NCI-H82 treated with DMSO at 0.1 percent for 48 hours (cell line): ENCODE data around the gene ANXA11.

Experiments used
- DNase-seq: peaks from one replicate; lab custom pipeline; 2025; ENCODE audit not compliant: unreplicated experiment; lab: John Stamatoyannopoulos, UW

ANXA11 gene

DNA sequence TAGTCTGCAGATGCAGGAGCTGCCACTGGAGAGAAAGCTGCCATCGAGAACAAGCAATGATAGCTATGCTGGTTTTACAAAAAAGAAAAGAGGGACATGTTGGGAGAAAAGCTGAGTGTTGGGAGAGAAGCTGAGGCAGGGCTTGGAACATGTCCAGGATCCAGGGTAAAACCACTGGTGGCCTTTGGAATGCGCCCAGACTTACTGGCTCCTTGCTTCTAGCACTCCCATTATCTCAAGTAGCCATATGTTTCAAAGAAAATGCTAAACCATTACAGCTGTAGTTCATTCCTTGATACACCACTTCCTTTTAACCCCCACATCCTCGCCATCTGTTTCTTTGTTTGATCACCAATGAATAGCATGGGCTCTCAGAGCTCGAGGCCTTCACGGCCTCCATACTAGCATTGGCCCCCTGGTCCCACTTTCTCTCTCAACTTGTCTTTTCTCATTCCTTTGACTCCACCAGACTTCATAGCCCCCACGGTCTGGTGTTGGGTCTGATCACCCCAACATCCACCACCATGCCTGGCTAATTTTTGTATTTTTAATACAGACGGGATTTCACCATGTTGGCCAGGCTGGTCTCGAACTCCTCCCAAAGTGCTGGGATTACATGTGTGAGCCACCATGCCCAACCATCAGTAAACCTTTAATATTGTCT is 96.6 kb downstream of the ANXA11 start:
- no peak for DNase-seq

DNA sequence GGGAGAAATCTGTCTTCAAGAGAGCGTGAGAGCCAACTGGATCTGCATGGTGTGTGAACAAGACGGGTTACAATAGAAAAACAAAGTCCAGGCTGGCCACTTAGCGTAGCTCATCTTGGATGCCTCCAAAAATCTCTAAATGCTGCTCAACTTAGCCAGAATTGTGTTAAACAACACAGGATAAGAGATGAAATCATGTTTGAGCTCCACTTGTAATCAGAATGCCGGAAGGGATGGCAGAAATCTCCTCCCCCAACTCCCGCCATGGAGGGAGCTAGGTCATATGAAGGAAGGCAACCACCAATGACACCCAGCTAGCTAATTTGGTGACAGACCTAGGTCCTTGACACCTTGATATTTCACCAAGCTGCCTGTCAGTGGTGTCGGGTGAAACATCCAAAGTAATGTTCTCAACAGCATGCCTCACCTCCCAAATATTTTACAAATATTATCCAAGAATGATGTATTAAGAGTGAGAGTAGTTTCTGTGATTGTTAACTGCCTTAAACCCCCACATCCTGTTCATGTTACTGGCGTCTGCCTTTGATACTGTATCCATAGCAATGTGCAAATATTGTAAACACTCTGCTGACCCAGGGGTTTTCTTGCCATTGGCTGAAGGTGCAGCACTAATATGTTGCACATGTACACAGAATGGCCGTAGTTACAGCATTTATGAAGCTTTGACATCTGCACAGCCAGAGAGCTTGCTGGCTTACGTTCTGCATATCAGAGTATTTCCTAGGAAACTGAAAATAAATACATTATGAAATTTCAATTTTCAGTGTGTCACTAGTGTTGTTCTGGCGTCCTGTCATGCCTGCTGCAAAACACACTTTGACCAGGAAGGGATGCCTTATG is 101.0 kb downstream of the ANXA11 start:
- no peak for DNase-seq
